HG03097 (cell line): ENCODE measurements around the gene FDXACB1.
"Not testable (repeated sequence)": the region's sequence is repeated elsewhere in the genome, so short reads cannot be mapped to it uniquely, and the experiment has no call there.

Experiments
- ATAC-seq: cut with Tn5 transposase; IDR thresholded peaks from one replicate; pipeline ENCODE4 v1.9.1; 2021; ENCODE audit not compliant: unreplicated experiment, low FRiP score

Gene FDXACB1

DNA sequence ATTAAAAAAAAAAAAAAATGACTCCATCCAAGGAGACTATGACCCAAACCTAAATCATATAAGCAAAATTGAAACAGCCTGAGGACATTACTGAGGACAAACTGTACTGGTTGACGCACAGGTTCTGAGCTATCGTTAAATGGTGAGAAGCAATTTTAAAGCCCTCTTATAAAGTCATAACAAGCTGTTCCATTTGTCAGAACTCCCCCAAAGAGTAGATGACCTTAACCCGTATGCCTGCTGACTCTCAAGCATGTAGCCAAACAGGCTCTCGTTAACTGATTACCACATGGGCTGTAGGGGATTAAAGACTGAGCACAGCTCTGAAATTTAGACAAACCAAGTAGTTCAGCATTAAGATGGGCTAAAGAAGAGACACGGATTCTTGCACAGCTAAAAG lies 30.4 kb upstream of the FDXACB1 start:
- no peak for ATAC-seq

- no peak for ATAC-seq
These were observed 29.8 kb upstream of the FDXACB1 start for GRCh38 chr11:111908639-111909305.

DNA sequence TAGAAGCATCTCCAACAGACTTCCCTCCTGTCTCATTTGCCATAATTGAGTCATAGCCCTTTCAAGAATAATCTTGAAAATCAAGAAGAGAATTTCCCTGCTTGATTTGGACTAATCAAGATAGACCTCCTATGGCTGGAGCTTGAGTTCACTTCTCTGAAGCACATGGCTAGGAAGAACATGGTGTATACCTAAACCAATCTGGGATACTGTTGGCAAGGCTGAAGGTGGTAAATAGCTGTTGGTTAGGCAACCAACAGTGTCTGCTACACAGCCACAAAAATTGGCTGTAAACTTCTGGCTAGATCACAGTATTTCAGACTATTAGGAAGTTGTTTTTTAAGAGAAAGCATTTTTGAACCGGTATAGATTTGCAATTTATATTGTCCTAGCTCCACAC lies 27.7 kb upstream of the FDXACB1 start:
- no peak for ATAC-seq

DNA sequence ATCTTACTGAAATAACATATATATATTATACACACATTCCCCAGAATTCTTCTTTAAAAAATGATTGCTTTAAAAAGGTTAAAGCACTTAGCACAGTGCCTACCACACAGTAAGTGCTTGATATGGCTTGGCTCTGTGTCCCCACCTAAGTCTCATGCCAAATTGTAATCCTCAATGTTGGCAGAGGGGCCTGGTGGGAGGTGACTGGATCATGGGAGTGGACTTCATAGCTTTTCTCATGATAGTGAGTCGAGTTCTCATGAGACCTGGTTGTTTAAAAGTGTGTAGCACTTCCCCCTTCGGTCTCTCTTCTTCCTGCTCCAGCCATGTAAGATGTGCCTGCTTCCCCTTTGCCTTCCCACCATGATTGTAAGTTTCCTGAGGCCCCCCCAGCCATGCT lies 26.4 kb upstream of the FDXACB1 start:
- ATAC-seq: no peak

- ATAC-seq: no peak
These were observed 7.9 kb upstream of the FDXACB1 start for GRCh38 chr11:111886844-111887243.

DNA sequence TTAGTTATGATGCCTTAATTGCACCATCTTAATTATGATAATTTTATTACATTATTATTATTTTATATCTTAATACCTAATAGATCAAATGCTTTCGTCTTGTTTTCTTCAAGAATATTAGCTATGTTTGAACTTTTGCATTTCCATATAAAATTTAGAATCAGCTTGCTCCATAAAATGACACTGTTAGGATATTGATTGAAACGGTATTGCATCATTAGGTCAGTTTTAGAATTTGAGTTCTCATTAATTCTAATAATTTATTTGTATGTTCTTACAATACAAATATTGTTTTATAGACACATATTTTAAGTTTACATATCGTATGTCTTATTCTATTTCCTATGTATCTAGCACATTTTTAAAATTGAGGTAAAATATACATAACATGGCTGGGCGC lies 7.1 kb upstream of the FDXACB1 start:
- ATAC-seq: no peak

DNA sequence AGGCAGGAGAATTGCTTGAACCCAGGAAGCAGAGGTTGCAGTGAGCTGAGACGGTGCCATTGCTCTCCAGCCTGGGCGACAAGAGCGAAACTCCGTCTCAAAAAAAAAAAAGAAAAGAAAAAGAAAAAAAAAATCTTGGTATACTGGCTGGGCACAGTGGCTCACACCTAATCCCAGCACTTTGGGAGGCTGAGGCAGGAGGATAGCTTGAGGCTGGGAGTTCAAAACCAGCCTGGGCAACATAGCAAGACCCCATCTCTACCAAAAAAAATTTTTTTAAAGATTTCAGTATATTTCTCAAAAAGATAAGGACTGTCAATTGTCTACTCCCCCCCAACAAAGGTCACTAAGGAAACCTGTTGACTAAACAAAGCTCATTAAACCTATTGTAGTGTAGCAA lies 6.1 kb upstream of the FDXACB1 start:
- ATAC-seq: not testable (repeated sequence)

GRCh38 chr11:111882202-111882601 lies 3.2 kb upstream of the FDXACB1 start:
- no peak for ATAC-seq

GRCh38 chr11:111879637-111879960 lies 634 bp upstream of the FDXACB1 start:
- ATAC-seq: no peak

GRCh38 chr11:111878385-111878848 lies 548 bp downstream of the FDXACB1 start:
- no peak for ATAC-seq

DNA sequence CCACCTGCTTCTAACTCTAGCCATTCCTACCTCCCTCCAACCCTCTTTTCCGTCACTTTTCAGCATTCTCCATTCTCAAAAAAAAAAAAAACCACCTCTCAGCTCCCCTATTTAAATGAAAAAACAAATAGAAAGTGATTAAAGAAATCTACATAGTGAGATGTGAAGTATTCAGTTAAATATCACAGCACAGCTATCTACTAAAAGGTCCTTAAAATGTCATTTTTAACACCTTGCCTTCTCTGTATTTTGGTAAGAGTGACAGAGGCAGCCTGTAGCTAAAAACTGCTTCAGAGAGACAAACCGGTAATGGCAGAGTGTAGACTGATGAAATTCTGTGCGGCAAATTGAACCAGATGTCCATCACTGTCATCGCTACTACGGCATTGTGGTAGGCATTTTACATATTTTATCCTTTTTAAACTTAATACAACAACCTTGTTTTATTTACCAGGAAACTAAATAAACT lies 7.2 kb downstream of the FDXACB1 start:
- no peak for ATAC-seq

DNA sequence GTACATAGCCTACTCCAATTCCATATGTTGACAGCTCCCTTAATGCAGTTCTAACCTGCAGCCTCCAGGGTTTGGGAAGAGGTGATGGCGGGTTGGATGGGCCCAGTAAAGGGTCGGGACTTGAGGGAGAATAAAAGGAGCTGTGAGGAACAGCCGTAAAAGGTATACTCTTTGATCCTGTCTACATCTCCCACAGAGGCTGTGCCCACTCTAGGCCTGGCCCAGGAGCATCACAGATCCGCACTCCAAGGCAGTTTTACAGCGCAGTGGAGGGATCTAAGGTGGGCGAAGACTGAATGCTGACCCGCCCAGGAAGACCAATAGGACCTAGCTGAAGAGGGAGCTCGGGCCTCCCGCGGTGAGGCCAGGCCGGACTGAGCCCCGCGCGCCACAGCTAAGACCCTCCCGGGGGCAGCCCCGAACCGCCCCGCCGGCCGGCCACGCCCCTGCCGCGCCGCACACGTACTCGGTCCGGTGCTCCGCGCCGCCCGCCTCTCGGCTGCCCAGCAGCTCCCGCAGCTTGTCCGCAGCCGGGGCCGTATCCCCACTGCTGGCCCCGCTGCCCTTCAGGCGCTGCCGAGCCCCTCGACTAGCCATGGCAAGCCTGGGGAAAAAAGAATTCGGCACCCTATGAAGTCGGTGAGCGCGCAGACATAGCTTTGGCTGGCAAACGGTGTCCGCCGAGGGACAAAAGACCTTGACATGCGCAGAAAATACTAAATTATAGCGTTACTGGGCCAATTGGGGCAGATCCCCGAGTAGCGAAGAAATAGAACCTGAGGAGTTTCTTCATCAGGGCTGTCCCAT lies 7.9 kb downstream of the FDXACB1 start, which contains the start of gene ALG9:
Gene ALG9 (minus strand): TSS at position 696 of the 807 bp plus-strand sequence. CDS start 99 bp downstream, at position 597.
- ATAC-seq: peak; percentile 78

- no peak for ATAC-seq
These were observed 8.5 kb downstream of the FDXACB1 start for GRCh38 chr11:111870522-111870885.

DNA sequence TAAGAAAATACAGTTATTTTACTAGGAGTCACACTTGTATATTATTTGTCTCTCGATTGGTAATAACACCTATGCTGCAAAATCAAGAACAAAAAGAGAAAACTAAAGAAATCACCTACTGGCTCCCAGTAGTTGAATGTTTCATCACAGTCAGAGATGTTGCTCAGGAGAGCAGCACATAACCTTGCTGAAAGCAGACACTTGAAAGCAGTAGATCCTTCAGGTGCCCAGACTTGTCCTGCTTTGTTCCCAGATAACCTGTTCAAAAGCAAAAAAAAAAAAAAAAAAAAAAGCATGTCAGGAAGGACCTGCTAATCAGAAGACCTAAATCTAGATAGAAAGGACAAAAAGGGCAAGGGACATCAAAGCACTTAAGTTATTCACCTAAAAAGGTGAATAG lies 8.9 kb downstream of the FDXACB1 start:
- no peak for ATAC-seq

GRCh38 chr11:111860257-111860656 lies 18.7 kb downstream of the FDXACB1 start:
- no peak for ATAC-seq

DNA sequence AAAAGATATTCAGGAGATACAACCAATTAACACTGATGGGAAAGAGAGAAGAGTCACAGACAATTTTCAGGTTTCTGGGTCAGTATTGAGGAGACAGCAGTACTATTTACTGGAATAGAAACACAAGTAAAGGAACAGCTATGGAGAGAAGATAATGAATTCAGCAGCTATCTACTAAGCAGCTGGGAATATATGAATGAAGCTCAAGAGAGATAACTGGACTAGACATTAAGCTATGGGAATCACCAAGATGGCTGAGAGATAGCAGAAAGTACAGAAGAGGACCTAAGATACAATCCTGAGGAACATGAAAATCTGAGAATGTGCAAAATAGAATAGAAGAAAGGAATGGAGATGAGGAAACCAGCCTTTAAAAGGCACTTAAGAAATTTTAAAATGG lies 23.5 kb downstream of the FDXACB1 start:
- no peak for ATAC-seq

- ATAC-seq: no peak
These were observed 26.9 kb downstream of the FDXACB1 start for GRCh38 chr11:111852103-111852502.

- no peak for ATAC-seq
These were observed 27.3 kb downstream of the FDXACB1 start for GRCh38 chr11:111851636-111852035.

GRCh38 chr11:111851067-111851466 lies 27.9 kb downstream of the FDXACB1 start:
- no peak for ATAC-seq

GRCh38 chr11:111849631-111850030 lies 29.3 kb downstream of the FDXACB1 start:
- ATAC-seq: no peak

- ATAC-seq: no peak
These were observed 32.3 kb downstream of the FDXACB1 start for GRCh38 chr11:111846636-111847035.

- ATAC-seq: no peak
These were observed 32.9 kb downstream of the FDXACB1 start for GRCh38 chr11:111846063-111846462.
